Measurements from ENCODE around the gene NUP98. TPM values are rescaled to one million over a fixed set of nuclear protein-coding genes. Genes with fewer than 3 reads are reported as not detected.

Gene NUP98
- total RNA-seq, 1 donor from 2014 or later: 94.8 TPM

DNA sequence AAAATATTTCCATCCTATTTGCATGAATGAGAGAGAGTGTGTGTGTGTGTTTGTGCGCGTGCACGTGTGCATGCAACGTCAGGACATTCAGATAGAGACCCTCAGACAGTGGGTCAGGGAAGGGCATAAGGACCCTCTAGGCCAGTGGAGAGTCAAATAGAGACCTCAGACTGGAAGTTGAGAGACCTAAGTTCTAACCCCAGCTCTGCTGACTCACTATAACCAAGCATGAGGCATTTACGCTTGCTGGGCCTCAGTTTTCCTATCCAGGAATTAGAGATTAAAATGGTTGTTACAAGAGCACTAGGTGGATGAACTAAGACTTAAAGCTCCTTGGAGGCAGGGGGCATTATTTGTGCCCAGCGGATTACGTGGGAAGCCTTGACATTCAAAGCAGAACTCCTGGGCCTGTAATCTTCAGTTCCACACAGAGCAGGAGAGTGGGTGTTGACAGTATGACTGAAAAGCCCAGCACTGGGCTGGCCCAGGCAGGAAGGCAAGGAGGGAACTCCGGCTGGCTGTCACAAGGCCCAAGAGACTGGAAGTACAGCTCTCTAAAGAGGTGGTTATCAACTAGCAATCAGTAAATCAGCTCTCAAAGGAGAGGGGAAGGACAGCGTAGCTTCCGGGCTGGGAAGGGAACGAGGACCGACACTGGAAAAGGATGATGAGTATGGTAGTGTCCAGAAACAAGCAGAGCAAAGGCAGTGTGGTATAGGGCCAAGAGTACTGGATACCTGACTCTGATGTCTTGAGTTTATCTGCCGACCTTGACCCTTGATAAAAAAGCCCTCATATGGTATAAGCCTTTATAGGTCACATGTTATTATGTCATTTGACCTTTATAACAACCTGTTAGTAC is 34.3 kb upstream of the NUP98 start:
- H3F3A ChIP-seq (ENCODE audit: low read depth): peaks cover 6% of the 10 kb centered on the region
- DNase-seq (ENCODE audit: low spot score): no peak
- no peak overlapping the region for H3K4me3 ChIP-seq
- no peak overlapping the region for H3K4me3 Mint-ChIP-seq
- no peak overlapping the region for H2AFZ ChIP-seq (replicated peaks)
- H3K36me3 Mint-ChIP-seq: peaks cover 35% of the 10 kb centered on the region
- TF ChIP-seq, protein P1, sequence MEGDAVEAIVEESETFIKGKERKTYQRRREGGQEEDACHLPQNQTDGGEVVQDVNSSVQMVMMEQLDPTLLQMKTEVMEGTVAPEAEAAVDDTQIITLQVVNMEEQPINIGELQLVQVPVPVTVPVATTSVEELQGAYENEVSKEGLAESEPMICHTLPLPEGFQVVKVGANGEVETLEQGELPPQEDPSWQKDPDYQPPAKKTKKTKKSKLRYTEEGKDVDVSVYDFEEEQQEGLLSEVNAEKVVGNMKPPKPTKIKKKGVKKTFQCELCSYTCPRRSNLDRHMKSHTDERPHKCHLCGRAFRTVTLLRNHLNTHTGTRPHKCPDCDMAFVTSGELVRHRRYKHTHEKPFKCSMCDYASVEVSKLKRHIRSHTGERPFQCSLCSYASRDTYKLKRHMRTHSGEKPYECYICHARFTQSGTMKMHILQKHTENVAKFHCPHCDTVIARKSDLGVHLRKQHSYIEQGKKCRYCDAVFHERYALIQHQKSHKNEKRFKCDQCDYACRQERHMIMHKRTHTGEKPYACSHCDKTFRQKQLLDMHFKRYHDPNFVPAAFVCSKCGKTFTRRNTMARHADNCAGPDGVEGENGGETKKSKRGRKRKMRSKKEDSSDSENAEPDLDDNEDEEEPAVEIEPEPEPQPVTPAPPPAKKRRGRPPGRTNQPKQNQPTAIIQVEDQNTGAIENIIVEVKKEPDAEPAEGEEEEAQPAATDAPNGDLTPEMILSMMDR (IDR thresholded peaks at IDR 0.05): no peak
- TF ChIP-seq EZH2 (IDR thresholded peaks at IDR 0.05) (no peak), EZH2phosphoT487 (IDR thresholded peaks at IDR 0.05) (no peak)
- H3K36me3 ChIP-seq: no peaks in the 10 kb centered on the region
- H3K4me2 ChIP-seq: no peak overlapping the region
- H3K79me2 ChIP-seq (ENCODE audit: low read depth): peaks cover 44% of the 10 kb centered on the region
- H3K4me1 Mint-ChIP-seq: peaks cover 8% of the 10 kb centered on the region
- no peaks in the 10 kb centered on the region for H3K27me3 ChIP-seq
- H3K4me1 ChIP-seq: peaks cover 6% of the 10 kb centered on the region
- peak overlapping the region; percentile 38 for H3K27ac Mint-ChIP-seq
- no peak overlapping the region for H3K27ac ChIP-seq
- H4K20me1 ChIP-seq (ENCODE audit: low read depth): peaks cover 55% of the 10 kb centered on the region
- H3K9me3 ChIP-seq (ENCODE audit: low read depth): no peaks in the 10 kb centered on the region
- H3K9me3 Mint-ChIP-seq: no peaks in the 10 kb centered on the region
- H3K9ac ChIP-seq: no peak overlapping the region
- peaks cover 3% of the 10 kb centered on the region for H3K27me3 Mint-ChIP-seq (ENCODE audit: insufficient read depth, low read depth)

DNA sequence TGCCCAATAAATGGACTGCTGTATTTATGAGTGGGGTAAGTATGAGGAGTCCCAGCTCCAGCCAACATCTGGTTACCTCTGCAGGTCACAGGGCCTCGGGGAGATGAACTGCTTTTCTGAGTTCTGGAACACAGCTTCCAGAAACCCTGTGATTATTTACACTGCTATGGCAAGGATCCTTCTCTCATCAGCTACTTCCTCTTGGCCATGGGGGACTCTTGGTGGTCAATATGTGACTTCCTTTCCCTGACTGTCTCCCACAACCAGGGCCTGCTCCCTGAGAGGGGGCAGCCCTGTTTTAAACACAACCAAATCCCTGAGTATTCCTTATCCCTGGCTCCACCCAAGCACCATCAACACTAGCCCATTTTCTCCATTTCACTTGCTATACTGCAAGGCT is 33.4 kb upstream of the NUP98 start:
- Histone ChIP-seq H3F3A (ENCODE audit: low read depth) (peaks cover 14% of the 10 kb centered on the region), H3K4me2 (no peak overlapping the region), H3K9ac (no peak overlapping the region), H3K4me1 (peaks cover 11% of the 10 kb centered on the region), H3K79me2 (ENCODE audit: low read depth) (peaks cover 35% of the 10 kb centered on the region), H4K20me1 (ENCODE audit: low read depth) (peaks cover 48% of the 10 kb centered on the region), H3K27ac (no peak overlapping the region), H2AFZ (replicated peaks) (no peak overlapping the region), H3K36me3 (no peaks in the 10 kb centered on the region), H3K4me3 (no peak overlapping the region), H3K9me3 (ENCODE audit: low read depth) (no peaks in the 10 kb centered on the region), H3K27me3 (no peaks in the 10 kb centered on the region)
- Mint-ChIP-seq H3K36me3 (peaks cover 41% of the 10 kb centered on the region), H3K4me3 (no peak overlapping the region), H3K9me3 (no peaks in the 10 kb centered on the region), H3K27ac (no peak overlapping the region), H3K4me1 (peaks cover 8% of the 10 kb centered on the region), H3K27me3 (ENCODE audit: insufficient read depth, low read depth) (peaks cover 3% of the 10 kb centered on the region)
- no peak for DNase-seq (ENCODE audit: low spot score)
- TF ChIP-seq EZH2phosphoT487 (IDR thresholded peaks at IDR 0.05) (no peak), EZH2 (IDR thresholded peaks at IDR 0.05) (no peak)
- TF ChIP-seq, protein P1 (IDR thresholded peaks at IDR 0.05): no peak

DNA sequence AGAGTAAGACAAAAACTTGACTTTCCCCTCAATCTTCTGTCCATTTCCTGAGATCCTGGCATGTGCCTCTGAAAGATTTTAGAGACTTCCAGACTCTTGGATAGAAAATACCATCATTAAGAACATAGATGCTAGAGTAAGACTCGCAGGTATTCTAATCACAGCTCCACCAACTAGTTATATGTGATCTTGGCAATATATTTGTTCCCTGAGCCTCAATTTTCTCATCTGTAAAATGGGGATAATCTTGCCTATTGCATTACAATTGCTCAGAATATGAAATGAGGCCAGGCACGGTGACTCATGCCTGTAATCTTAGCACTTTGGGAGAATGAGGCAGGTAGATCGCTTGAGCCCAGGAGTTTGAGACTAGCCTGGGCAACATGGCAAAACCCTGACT is 32.7 kb upstream of the NUP98 start:
- Histone ChIP-seq H3K4me3 (no peak overlapping the region), H3K4me1 (peaks cover 16% of the 10 kb centered on the region), H3F3A (ENCODE audit: low read depth) (peaks cover 14% of the 10 kb centered on the region), H2AFZ (replicated peaks) (no peak overlapping the region), H4K20me1 (ENCODE audit: low read depth) (peaks cover 41% of the 10 kb centered on the region), H3K9me3 (ENCODE audit: low read depth) (no peaks in the 10 kb centered on the region), H3K36me3 (no peaks in the 10 kb centered on the region), H3K9ac (no peak overlapping the region), H3K27me3 (no peaks in the 10 kb centered on the region), H3K79me2 (ENCODE audit: low read depth) (peaks cover 30% of the 10 kb centered on the region), H3K4me2 (no peak overlapping the region), H3K27ac (no peak overlapping the region)
- Mint-ChIP-seq H3K4me1 (peaks cover 6% of the 10 kb centered on the region), H3K9me3 (no peaks in the 10 kb centered on the region), H3K36me3 (peaks cover 37% of the 10 kb centered on the region), H3K27ac (no peak overlapping the region), H3K4me3 (no peak overlapping the region), H3K27me3 (ENCODE audit: insufficient read depth, low read depth) (peaks cover 3% of the 10 kb centered on the region)
- TF ChIP-seq EZH2phosphoT487 (IDR thresholded peaks at IDR 0.05): no peak
- TF ChIP-seq, protein P1 (IDR thresholded peaks at IDR 0.05): no peak
- no peak for DNase-seq (ENCODE audit: low spot score)
